Vagina (tissue), 2 donors: ENCODE results near the gene CREB3L1. TPM values are rescaled to one million over a fixed set of nuclear protein-coding genes. Genes with fewer than 3 reads are reported as not detected.

Experiments
- DNase-seq, 2 donors: peaks; one replicate each; pipeline ENCODE4 v3.0.0-alpha.2; 2017; ENCODE audit errors: extremely low spot score in 2 of 2
- H3K27ac ChIP-seq: fragments of 200-600 bp; sonication (generic); one replicate; pipeline ENCODE4 v1.5.1; 2019
- H3K27me3 ChIP-seq: fragments of 200-600 bp; sonication (generic); one replicate; pipeline ENCODE4 v1.5.1; 2019
- H3K36me3 ChIP-seq, 2 donors: fragments of 200-600 bp; sonication (generic); one replicate each; pipeline ENCODE4 v1.5.1; 2017 to 2019
- H3K4me1 ChIP-seq: fragments of 200-600 bp; sonication (generic); one replicate; pipeline ENCODE4 v1.5.1; 2019
- H3K4me3 ChIP-seq, 2 donors: fragments of 200-600 bp; sonication (generic); 1 replicate in 1 of 2; 2 replicates in 1 of 2; pipeline ENCODE4 v1.5.1; 2016 to 2019
- H3K9me3 ChIP-seq: fragments of 200-600 bp; sonication (generic); one replicate; pipeline ENCODE4 v1.5.1; 2019
- POLR2A ChIP-seq, 2 donors: fragments of 450-650 bp; IDR thresholded peaks; one replicate each; pipeline ENCODE4 v1.6.1; 2017; ENCODE audit warnings: antibody characterized with exemption in 2 of 2, mild to moderate bottlenecking in 2 of 2, moderate library complexity in 2 of 2
- POLR2AphosphoS5 ChIP-seq, 2 donors: sonication (generic); formaldehyde crosslinking; IDR thresholded peaks; one replicate each; pipeline ENCODE4 v1.9.0; 2017; ENCODE audit warnings: antibody characterized with exemption in 2 of 2, mild to moderate bottlenecking in 2 of 2, low read depth in 1 of 2; ENCODE audit not compliant: insufficient read depth in 1 of 2
- intact Hi-C: fragments of 100-400 bp; cut with DNase I; formaldehyde crosslinking; loops from one replicate; pipeline ENCODE4 v1.15.1; 2023
- total RNA-seq: library from RNA; depleted of rRNA; stranded (reverse); fragments of >200 nt; gene quantifications from one replicate; pipeline ENCODE4 v1.2.3, GENCODE V29; 2016
- TF ChIP-seq, protein P1 (sequence below), 3 experiments: fragments of 450-650 bp in 2 of 3; fragments of 200-600 bp in 1 of 3; sonication (generic) in 1 of 3; IDR thresholded peaks; one replicate each; pipeline ENCODE4 v1.5.1; 2017 to 2019; ENCODE audit warnings: antibody characterized with exemption in 3 of 3, mild to moderate bottlenecking in 2 of 3, moderate library complexity in 2 of 3

Gene CREB3L1
- total RNA-seq, 1 donor from 2014 or later, result 11.8 TPM

GRCh38 chr11:46236918-46237247 is 40.6 kb upstream of the CREB3L1 start:
- Histone ChIP-seq H3K4me3 (peak overlapping the region in 1 of 2 donors; percentile 54), H3K4me1 (peaks cover 25% of the 10 kb centered on the region), H3K27me3 (no peaks in the 10 kb centered on the region), H3K27ac (peak overlapping the region; percentile 86), H3K9me3 (no peaks in the 10 kb centered on the region), H3K36me3 (no peaks in the 10 kb centered on the region)
- intact Hi-C loops, result no loop called here
- TF ChIP-seq, protein P1, sequence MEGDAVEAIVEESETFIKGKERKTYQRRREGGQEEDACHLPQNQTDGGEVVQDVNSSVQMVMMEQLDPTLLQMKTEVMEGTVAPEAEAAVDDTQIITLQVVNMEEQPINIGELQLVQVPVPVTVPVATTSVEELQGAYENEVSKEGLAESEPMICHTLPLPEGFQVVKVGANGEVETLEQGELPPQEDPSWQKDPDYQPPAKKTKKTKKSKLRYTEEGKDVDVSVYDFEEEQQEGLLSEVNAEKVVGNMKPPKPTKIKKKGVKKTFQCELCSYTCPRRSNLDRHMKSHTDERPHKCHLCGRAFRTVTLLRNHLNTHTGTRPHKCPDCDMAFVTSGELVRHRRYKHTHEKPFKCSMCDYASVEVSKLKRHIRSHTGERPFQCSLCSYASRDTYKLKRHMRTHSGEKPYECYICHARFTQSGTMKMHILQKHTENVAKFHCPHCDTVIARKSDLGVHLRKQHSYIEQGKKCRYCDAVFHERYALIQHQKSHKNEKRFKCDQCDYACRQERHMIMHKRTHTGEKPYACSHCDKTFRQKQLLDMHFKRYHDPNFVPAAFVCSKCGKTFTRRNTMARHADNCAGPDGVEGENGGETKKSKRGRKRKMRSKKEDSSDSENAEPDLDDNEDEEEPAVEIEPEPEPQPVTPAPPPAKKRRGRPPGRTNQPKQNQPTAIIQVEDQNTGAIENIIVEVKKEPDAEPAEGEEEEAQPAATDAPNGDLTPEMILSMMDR (IDR thresholded peaks at IDR 0.05), result no peak
- TF ChIP-seq POLR2AphosphoS5 (IDR thresholded peaks at IDR 0.05; ENCODE audit: insufficient read depth in 1 of 2, low read depth in 1 of 2) (no peak), POLR2A (IDR thresholded peaks at IDR 0.05) (no peak)
- no peak for DNase-seq

DNA sequence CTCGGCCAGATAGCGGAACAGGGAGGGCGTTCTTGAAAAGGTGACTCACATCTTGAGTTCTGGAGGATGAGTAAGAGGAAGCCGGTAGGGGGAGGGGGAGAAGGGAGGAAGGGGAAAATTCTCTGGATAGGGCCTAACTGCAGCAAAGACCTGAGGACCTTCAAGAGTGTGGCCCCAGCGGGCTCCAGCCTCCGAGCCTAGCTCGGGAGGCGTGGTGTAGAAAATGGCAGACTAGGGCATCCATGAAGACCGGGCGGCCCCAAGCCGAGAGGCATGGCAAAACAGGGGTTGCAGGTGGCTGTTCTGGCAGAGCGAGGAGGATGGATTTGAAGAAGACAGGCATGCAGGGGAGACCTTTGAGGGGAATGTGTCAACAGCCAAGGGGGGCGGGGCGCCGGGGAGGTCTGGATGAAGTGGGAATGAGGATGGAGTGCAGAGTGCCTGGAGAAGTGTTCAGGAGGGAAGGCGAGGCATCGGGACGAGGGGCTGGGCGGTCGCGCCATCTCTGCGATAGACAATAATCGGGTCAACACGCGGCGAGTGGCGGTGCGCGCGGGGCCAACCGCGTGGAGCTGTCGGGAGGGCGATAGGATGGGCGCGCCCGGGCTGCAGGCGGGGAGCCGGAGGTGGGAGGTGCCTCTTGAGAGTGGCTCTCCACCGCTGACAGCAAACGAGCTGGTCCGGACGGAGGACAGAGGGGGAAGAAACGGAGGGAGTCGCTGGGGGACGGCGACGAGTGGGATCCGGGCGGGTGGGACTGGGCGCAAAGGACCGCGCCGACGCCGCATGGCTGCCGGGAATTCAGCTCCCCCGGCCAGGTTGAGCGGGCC is 40.0 kb upstream of the CREB3L1 start:
- Histone ChIP-seq H3K27ac (peak overlapping the region; percentile 86), H3K36me3 (no peaks in the 10 kb centered on the region), H3K4me3 (peak overlapping the region; percentile 54 to 66), H3K27me3 (no peaks in the 10 kb centered on the region), H3K9me3 (no peaks in the 10 kb centered on the region), H3K4me1 (peaks cover 27% of the 10 kb centered on the region)
- intact Hi-C loops, result loop anchor here (2.0 kb wide), 1 partner anchor 71 kb away; no protein-coding TSS in a partner anchor
- no peak for DNase-seq
- TF ChIP-seq POLR2AphosphoS5 (IDR thresholded peaks at IDR 0.05; ENCODE audit: insufficient read depth in 1 of 2, low read depth in 1 of 2) (peak in 1 of 2 donors; percentile 59), POLR2A (IDR thresholded peaks at IDR 0.05) (no peak)
- TF ChIP-seq, protein P1 (IDR thresholded peaks at IDR 0.05), result no peak

DNA sequence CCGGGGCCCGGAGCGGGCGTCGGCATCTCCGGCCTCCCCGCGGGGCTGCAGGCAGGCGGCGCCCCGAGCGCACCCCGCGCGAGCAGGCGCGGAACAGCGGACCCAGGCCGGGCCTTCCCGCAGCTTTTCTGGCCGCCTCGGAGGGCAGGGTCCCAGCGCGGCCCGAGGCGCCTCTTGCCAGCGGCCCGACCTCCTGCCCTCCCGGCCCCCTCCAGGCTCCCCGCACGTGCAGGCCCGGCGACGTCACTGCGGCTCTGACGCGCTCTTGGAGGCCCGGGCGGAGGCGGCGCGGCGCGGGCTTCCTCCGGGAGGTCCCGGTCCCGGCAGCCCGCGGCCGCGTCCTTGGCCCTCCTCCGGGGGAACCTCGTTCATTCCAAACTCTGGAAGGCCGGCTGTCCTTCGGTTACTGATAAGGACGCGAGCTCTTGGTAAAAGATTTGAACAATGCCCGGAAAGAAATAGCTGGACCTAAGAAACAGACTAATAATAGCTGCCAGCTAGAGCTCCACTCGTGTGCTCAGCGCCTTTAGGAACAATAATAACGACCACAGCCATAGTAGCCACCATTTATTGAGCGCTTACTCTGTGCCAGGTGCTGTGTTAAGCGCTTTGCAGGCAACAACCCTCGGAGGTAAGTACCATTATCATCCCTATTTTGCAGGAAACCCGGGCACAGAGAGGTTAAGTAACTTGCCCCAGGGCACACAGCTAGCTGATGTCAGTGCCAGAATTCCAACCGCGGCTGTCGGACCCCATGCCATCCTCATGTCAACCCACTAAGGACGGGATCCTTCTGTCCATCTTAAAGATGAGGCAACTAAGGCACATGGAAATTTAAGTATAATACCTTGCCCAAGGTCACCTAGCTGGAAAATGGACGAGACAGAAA is 39.1 kb upstream of the CREB3L1 start:
- TF ChIP-seq POLR2A (IDR thresholded peaks at IDR 0.05), result no peak
- TF ChIP-seq, protein P1 (IDR thresholded peaks at IDR 0.05), result no peak
- H3K4me3 ChIP-seq, result peak overlapping the region; percentile 54 to 66
- H3K27me3 ChIP-seq, result no peaks in the 10 kb centered on the region
- H3K9me3 ChIP-seq, result no peaks in the 10 kb centered on the region
- no peak for DNase-seq
- peaks cover 34% of the 10 kb centered on the region for H3K4me1 ChIP-seq
- H3K27ac ChIP-seq, result peak overlapping the region; percentile 86
- H3K36me3 ChIP-seq, result no peaks in the 10 kb centered on the region
- intact Hi-C loops, result loop anchor here (2.0 kb wide), 1 partner anchor 70 kb away; no protein-coding TSS in a partner anchor

- H3K36me3 ChIP-seq, result no peaks in the 10 kb centered on the region
- intact Hi-C loops, result loop anchor here (2.0 kb wide), 1 partner anchor 70 kb away; no protein-coding TSS in a partner anchor
- no peaks in the 10 kb centered on the region for H3K9me3 ChIP-seq
- TF ChIP-seq POLR2AphosphoS5 (IDR thresholded peaks at IDR 0.05; ENCODE audit: insufficient read depth in 1 of 2, low read depth in 1 of 2) (peak in 1 of 2 donors; percentile 67), POLR2A (IDR thresholded peaks at IDR 0.05) (no peak)
- TF ChIP-seq, protein P1 (IDR thresholded peaks at IDR 0.05), result peak; percentile 96 to 99 (median 98)
- no peaks in the 10 kb centered on the region for H3K27me3 ChIP-seq
- H3K4me3 ChIP-seq, result peak overlapping the region; percentile 54 to 66
- peak overlapping the region; percentile 86 for H3K27ac ChIP-seq
- H3K4me1 ChIP-seq, result peaks cover 34% of the 10 kb centered on the region
- peak in 1 of 2 donors; percentile 91 for DNase-seq
Measured at GRCh38 chr11:46238967-46239800, 38.3 kb upstream of the CREB3L1 start.
